ENCODE results near the gene RAB11B.

DNA sequence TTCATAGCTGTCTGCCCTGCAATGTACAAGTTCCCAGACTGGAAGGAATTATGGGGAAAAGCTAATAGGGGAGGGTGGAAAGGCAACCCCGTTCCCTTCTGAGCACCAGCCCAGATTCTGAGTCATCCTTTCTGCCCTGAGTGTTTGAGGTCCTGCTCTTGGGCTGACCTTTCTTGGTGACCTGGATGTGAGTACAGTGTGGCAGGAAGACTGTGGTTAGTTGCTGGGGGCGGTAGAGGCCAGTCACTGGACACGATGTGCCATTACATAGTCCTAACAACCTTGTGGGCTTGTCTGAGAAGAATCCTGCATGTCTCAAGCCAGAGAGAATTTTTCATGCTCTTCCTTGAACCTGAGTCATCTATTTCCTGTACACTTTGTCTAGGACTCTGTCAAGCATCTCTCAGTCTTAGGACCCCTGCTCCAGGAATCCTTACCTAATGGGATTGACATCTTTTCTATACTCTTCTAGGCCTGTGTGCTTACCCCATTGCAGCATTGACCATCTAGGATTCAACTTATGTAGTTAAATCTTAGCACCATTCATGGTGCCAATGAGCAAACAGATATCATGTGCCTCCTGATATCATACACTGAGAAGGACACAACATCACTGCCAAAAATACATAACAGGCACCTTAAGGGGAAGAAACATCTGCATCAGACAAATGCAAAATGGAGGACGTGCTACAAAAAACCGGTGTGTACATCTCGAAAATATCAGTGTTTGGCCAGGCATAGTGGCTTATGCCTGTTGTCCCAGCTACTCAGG is 34.3 kb upstream of the RAB11B start:
- TF ChIP-seq EP300 (IDR thresholded peaks at IDR 0.05): no peak
- TF ChIP-seq, protein P1, sequence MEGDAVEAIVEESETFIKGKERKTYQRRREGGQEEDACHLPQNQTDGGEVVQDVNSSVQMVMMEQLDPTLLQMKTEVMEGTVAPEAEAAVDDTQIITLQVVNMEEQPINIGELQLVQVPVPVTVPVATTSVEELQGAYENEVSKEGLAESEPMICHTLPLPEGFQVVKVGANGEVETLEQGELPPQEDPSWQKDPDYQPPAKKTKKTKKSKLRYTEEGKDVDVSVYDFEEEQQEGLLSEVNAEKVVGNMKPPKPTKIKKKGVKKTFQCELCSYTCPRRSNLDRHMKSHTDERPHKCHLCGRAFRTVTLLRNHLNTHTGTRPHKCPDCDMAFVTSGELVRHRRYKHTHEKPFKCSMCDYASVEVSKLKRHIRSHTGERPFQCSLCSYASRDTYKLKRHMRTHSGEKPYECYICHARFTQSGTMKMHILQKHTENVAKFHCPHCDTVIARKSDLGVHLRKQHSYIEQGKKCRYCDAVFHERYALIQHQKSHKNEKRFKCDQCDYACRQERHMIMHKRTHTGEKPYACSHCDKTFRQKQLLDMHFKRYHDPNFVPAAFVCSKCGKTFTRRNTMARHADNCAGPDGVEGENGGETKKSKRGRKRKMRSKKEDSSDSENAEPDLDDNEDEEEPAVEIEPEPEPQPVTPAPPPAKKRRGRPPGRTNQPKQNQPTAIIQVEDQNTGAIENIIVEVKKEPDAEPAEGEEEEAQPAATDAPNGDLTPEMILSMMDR (IDR thresholded peaks at IDR 0.05): no peak
- TF ChIP-seq POLR2A (IDR thresholded peaks at IDR 0.05): no peak
- peak in 2 of 3 donors; percentile 41 to 82 for TF ChIP-seq POLR2AphosphoS5 (IDR thresholded peaks at IDR 0.05)

All from stomach (tissue), 4 donors.